Measurements from ENCODE around the gene PWWP2B.
"Not testable (repeated sequence)": the region's sequence is repeated elsewhere in the genome, so short reads cannot be mapped to it uniquely, and the experiment has no call there.

The PWWP2B gene

GRCh38 chr10:132434405-132435005 lies 37.5 kb downstream of the PWWP2B start:
- no peak for DNase-seq

GRCh38 chr10:132435320-132435719 lies 38.3 kb downstream of the PWWP2B start:
- not testable (repeated sequence) for DNase-seq

GRCh38 chr10:132436096-132436495 lies 39.1 kb downstream of the PWWP2B start:
- DNase-seq = not testable (repeated sequence)

- DNase-seq = no peak
These were observed 39.9 kb downstream of the PWWP2B start for GRCh38 chr10:132436861-132437410.

GRCh38 chr10:132437541-132437950 lies 40.5 kb downstream of the PWWP2B start:
- no peak for DNase-seq

- no peak for DNase-seq
These were observed 41.4 kb downstream of the PWWP2B start for GRCh38 chr10:132438091-132439024.

GRCh38 chr10:132439025-132439388 lies 42.0 kb downstream of the PWWP2B start:
- no peak for DNase-seq

GRCh38 chr10:132439424-132440163 lies 42.6 kb downstream of the PWWP2B start:
- no peak for DNase-seq

GRCh38 chr10:132440791-132441565 lies 44.0 kb downstream of the PWWP2B start:
- no peak for DNase-seq

- DNase-seq = no peak
These were observed 45.0 kb downstream of the PWWP2B start for GRCh38 chr10:132441818-132442524.

- DNase-seq = no peak
These were observed 45.6 kb downstream of the PWWP2B start for GRCh38 chr10:132442636-132443035.

GRCh38 chr10:132443605-132443982 lies 46.6 kb downstream of the PWWP2B start:
- no peak for DNase-seq

- DNase-seq = no peak
These were observed 47.2 kb downstream of the PWWP2B start for GRCh38 chr10:132443983-132444876.

GRCh38 chr10:132444877-132445351 lies 47.9 kb downstream of the PWWP2B start:
- no peak for DNase-seq

GRCh38 chr10:132445516-132446194 lies 48.7 kb downstream of the PWWP2B start:
- no peak for DNase-seq

GRCh38 chr10:132446195-132446581 lies 49.2 kb downstream of the PWWP2B start:
- no peak for DNase-seq

- DNase-seq = no peak
These were observed 49.9 kb downstream of the PWWP2B start for GRCh38 chr10:132446661-132447445.

GRCh38 chr10:132447446-132448247 lies 50.6 kb downstream of the PWWP2B start:
- no peak for DNase-seq

Measured in right hindlimb (tissue), 1 donor.